Activated gamma-delta T cell (primary cell): ENCODE data around the gene KLHDC2.
"Not testable (repeated sequence)": the region's sequence is repeated elsewhere in the genome, so short reads cannot be mapped to it uniquely, and the experiment has no call there.

Experiments
- DNase-seq: peaks from one replicate; lab custom pipeline; 2025; lab: John Stamatoyannopoulos, UW
- total RNA-seq, 2 donors: gene quantifications; one replicate each; lab custom pipeline; 2026; lab: John Stamatoyannopoulos, UW

The KLHDC2 gene, protein sequence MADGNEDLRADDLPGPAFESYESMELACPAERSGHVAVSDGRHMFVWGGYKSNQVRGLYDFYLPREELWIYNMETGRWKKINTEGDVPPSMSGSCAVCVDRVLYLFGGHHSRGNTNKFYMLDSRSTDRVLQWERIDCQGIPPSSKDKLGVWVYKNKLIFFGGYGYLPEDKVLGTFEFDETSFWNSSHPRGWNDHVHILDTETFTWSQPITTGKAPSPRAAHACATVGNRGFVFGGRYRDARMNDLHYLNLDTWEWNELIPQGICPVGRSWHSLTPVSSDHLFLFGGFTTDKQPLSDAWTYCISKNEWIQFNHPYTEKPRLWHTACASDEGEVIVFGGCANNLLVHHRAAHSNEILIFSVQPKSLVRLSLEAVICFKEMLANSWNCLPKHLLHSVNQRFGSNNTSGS
- total RNA-seq, result 130 reads per million in 2 donors

- DNase-seq, result peak; percentile 86
These were observed at the start of gene KLHDC2 for GRCh38 chr14:49767571-49768300. KLHDC2 (plus strand) TSS chr14:49768153; CDS start chr14:49768469, 316 bp downstream.

DNA sequence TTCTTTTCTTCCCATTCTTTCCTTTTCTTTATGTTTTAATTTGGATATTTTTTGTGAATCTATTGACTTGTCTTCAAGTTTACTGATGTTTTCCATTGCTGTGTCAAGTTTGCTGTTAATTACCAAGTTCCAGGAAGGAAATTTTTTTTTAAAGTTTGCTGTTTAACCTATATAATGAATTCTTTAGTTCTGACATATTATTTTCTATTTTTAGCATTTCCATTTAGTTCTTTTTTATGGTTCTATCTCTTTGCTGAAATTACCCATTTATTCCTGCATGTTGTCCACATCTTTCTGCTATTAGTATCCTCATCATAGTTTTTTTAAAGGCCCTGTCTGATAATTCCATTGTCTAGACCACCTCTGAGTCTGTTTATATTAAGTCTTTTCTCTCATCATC lies 47.2 kb upstream of the KLHDC2 start:
- no peak for DNase-seq

DNA sequence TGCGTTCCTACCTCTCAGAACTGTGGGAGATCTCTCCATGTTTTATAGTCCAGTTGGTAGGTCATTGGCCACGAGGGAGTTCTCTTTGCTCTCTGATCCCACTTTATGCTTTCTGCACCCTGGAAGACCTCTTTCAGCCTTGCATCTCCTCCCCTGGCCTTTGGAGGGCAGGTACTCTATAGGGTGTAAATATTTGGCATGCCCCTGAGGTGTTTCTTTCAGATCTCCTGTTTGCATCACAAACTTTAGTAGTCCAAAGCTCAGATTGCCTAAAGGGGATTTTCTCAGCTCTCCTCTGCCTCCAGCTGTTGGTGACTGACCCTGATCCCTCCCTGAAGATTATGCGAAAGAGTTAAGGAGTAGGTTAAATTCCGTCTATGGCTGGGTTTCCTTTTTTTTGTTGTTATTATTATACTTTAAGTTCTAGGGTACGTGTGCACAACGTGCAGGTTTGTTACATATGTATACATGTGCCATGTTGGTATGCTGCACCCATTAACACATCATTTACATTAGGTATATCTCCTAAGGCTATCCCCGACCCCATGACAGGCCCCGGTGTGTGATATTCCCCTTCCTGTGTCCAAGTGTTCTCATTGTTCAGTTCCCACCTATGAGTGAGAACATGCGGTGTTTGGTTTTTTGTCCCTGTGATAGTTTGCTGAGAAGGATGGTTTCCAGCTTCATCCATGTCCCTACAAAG lies 46.1 kb upstream of the KLHDC2 start:
- not testable (repeated sequence) for DNase-seq

DNA sequence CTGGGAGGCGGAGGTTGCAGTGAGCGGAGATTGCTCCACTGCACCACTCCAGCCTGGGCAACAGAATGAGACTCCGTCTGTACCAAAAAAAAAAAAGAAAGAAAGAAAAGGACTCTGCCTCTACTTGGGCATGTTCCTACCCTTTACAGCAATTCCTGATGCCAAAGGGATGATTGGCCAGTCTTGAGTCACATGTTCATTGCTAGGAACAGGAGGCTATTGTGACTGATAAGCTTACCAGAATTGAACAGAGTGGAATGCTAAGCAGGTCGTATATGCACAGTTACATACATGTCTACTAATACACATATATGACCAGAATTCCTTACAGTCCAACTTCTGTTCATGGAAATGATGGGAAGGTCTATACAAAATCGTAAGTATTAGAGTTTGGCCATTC lies 40.8 kb upstream of the KLHDC2 start:
- DNase-seq, result no peak

DNA sequence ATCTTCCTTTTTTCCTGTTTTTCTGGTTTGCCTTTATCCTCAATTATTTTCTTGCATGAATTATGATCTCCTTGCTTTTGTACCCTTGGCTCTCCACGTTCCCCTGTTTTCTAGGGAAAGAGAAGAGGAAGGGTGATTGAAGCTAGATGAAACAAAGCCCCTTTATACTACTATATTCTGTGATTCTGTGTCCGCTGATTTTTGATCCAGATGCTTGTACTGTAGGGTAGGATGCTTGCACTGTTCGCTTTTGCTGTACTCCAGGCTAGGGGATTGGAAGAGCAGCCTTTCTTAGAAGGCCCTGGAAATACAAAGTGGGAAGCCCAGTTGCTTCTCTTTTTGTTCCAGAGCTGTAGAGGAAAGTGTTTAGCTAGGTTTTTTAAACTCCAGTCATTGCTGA lies 35.1 kb upstream of the KLHDC2 start:
- no peak for DNase-seq

DNA sequence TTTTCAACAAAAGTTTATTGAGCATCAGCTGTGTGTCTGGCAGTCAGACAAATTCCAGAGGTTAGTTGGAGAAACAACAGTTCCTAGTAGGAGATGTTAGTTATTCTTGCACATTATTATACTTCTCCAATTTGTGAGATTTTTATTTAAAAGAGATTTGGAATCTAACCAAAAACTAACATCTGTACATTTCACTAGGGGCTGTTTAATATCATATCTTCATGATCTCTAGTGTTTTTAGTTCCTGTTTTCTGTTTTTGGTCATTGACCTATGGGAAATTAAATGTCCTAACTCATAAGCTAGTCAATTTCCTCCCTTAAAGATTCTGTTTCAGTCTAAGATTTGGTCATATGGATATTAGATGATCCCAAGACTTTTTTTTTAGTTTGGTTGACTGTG lies 34.1 kb upstream of the KLHDC2 start:
- no peak for DNase-seq

DNA sequence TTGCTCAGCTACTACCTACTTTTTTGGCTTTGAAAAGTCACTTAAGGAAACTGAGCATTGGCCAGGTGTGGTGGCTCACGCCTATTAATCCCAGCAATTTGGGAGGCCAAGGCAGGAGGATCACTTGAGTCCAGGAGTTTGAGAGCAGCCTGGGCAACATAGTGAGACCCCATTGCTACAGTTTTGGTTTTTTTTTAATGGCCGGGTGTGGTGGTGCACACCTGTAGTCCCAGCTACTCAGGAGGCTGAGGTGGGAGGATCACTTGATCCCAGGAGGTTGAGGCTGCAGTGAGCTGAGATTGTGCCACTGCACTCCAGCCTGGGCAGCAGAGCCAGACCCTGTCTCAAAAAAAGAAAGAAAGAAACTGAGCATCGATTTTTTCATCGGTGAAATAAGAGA lies 32.3 kb upstream of the KLHDC2 start:
- DNase-seq, result not testable (repeated sequence)

DNA sequence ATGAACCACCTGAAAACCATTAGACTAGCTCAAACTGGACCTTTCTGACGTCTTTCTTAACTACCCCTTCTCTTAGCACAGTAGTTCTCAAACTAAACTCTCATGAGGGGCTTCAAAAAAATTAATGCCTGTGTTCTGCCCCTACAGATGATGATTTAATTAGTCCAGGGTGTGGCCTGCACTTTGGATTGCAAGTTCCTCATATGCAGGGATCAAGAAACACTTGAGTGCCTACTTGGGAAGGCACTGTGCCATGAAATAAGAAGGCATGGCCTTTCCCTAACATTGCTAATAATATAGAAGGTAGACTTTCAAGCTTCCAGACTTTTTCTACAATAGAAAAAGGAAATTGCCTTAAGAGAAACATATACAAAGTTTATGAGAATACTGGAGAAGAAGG lies 22.8 kb upstream of the KLHDC2 start:
- DNase-seq, result no peak

DNA sequence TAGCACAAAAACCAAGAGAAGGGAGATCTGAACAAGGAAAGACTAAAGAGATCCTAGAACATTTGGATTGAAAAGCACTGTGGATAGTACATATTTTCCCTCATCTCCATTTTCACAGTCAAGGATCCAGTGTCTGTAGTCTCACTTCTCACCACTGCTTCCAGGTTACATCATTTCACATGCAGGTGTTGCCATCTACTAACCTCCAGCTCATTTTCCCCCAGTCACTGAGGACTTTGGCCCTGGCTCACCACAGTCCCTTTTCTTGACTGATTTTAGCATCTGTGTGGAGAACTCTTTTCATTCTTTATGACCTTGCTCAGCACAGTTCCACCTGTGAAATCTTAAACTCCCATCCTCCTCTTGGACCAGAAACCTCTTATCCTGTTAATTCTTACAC lies 21.5 kb upstream of the KLHDC2 start:
- DNase-seq, result not testable (repeated sequence)

DNA sequence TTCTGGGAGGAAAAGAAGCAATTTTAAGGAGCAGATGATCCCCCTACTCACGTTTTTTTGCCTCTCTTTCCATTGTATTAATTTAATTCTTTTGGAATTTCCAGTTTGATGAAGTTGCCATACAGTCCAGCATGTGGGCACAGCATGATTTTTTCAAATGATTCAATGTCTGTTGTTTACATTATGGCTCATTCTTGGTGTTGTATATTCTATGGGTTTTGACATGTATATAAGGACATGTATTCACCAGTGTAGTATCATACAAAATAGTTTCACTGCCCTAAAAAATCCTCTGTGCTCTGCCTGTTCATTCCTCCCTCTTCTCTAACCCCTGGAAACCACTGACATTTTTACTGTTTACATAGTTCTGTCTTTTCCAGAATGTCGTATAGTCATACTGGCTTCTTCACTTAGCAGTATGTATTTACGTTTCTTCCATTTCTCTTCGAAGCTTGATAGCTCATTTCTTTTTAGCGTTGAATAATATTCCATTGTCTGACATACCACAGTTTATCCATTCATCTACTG lies 13.3 kb upstream of the KLHDC2 start:
- no peak for DNase-seq

- no peak for DNase-seq
These were observed 12.6 kb upstream of the KLHDC2 start for GRCh38 chr14:49755378-49755777.

- DNase-seq, result no peak
These were observed 6.0 kb upstream of the KLHDC2 start for GRCh38 chr14:49761839-49762551.

GRCh38 chr14:49766839-49767238 lies 1.1 kb upstream of the KLHDC2 start:
- no peak for DNase-seq

DNA sequence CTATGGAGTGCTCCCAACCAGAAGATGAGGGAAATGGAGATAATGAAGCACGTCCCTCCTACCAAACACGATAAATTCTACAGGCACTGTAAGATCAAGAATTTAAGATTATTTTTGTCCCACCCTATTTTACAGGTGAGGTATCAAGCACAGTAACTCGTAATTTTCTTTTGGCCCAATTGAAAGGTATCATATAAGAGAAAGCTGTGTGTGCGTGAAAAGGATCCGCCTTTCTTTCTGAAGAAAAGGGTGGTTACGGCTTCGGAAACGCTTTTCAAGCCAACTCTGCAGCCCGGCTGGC lies 733 bp upstream of the KLHDC2 start:
- no peak for DNase-seq

DNA sequence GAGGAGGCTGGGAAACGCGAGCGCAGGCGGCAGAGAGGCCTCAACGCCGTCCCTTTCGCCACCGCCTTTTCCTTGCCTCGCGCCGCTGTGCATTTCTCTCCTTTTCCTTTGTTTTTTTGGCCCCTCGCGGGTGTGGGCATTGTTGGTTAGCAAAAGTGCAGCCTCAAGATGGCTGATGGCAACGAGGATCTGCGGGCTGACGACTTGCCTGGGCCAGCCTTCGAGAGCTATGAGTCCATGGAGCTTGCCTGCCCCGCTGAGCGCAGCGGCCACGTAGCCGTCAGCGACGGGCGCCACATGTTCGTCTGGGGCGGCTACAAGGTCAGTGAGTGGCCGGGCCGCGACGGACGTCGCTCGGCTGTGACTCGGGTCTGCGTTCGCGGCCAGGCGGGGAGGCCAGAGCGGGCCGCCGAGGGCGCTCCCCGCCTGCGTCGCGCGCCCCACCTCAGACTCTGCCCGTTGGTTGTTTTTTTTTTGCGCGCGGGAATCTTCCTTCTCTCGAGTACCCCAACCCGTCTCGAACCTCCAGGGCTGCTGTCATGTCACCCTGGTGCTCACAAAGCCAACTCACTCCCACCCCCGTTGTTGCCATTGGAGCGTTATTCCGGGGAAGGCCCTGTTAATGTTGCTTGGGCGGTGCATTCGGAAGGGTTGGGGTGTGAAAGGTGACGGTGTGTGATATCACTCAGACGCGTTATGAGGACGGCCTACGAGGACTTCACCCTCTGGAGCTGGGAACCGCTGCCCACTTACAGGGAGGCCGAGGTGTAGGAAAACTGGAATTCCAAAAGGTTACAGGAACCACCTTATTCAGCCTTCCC lies 558 bp downstream of the KLHDC2 start:
- peak; percentile 28 for DNase-seq

- no peak for DNase-seq
These were observed 1.2 kb downstream of the KLHDC2 start for GRCh38 chr14:49769171-49769570.

- no peak for DNase-seq
These were observed 1.7 kb downstream of the KLHDC2 start for GRCh38 chr14:49769581-49770211.

DNA sequence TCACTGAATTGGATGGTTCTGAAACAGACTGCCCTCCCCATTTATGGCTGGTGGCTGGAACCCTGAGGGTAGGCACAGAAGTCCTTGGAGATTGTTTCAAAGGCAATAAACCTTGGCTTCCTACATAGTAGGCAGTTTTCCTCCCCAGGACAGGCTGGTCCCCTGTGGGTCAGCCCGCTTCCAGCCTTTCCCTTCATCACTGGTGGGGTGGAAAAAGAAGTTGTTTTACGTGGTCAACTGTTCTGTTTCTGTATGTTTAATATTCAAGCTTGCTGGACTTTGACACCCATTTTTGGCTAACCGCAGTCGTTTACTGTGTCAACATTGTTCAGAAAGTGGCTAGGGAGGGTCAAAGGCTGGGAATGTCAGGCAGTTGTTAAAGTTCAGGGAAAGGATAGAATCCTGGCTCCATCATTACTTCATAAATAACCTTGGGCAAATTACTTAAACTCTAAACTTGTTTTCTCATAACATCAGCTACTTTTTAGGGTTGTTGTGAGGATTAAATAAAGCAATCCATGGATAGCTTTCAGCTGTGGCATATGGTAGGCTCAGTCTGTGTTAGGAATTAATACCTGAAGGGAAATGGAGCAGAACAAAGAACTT lies 2.4 kb downstream of the KLHDC2 start:
- no peak for DNase-seq

DNA sequence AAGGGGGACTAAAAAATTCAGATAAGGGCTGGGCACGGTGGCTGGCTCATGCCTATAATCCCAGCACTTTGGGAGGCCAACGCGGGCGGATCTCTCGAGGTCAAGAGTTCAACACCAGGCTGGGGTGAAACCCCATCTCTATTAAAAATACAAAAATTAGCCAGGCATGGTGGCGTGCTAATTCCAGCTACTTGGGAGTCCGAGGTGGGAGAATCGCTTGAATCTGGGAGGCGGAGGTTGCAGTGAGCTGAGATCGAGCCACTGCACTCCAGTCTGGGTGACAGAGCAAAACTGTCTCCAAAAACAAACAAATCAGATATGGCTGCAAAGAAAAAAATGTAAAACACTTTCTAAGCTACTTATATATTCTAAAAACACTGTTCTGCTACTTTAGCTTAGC lies 3.7 kb downstream of the KLHDC2 start:
- not testable (repeated sequence) for DNase-seq

DNA sequence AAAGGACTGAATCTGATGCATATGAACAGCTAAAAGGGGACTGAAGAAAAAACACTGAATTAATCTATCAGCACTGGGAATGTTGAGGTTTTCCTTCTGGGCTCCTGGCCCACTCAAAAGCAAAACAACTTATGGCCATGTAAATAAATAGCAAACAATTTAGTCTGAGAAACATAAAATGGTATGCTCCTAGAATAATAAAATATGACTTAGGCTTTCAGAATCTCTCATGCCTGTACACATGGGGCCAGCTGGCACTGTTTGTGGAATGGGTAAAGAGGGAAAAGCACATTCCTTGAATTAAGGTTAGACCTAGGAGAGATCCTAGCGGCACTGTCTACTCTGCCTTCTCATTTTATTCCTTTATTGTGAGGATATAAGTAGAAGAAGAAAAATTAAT lies 6.2 kb downstream of the KLHDC2 start:
- DNase-seq, result no peak
